GM19099 (cell line): ENCODE measurements around the gene MACO1.
A peak's percentile ranks its signal among the peaks of the same experiment; 100 is the strongest.
"Not testable (repeated sequence)": the region's sequence is repeated elsewhere in the genome, so short reads cannot be mapped to it uniquely, and the experiment has no call there.

Experiments used
- POLR2A ChIP-seq: IDR thresholded peaks from 3 replicates; pipeline ENCODE4 v1.6.1; 2011; ENCODE audit warnings: low read depth; ENCODE audit not compliant: insufficient read length; ENCODE audit errors: extremely low read depth

MACO1 gene, protein sequence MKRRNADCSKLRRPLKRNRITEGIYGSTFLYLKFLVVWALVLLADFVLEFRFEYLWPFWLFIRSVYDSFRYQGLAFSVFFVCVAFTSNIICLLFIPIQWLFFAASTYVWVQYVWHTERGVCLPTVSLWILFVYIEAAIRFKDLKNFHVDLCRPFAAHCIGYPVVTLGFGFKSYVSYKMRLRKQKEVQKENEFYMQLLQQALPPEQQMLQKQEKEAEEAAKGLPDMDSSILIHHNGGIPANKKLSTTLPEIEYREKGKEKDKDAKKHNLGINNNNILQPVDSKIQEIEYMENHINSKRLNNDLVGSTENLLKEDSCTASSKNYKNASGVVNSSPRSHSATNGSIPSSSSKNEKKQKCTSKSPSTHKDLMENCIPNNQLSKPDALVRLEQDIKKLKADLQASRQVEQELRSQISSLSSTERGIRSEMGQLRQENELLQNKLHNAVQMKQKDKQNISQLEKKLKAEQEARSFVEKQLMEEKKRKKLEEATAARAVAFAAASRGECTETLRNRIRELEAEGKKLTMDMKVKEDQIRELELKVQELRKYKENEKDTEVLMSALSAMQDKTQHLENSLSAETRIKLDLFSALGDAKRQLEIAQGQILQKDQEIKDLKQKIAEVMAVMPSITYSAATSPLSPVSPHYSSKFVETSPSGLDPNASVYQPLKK

DNA sequence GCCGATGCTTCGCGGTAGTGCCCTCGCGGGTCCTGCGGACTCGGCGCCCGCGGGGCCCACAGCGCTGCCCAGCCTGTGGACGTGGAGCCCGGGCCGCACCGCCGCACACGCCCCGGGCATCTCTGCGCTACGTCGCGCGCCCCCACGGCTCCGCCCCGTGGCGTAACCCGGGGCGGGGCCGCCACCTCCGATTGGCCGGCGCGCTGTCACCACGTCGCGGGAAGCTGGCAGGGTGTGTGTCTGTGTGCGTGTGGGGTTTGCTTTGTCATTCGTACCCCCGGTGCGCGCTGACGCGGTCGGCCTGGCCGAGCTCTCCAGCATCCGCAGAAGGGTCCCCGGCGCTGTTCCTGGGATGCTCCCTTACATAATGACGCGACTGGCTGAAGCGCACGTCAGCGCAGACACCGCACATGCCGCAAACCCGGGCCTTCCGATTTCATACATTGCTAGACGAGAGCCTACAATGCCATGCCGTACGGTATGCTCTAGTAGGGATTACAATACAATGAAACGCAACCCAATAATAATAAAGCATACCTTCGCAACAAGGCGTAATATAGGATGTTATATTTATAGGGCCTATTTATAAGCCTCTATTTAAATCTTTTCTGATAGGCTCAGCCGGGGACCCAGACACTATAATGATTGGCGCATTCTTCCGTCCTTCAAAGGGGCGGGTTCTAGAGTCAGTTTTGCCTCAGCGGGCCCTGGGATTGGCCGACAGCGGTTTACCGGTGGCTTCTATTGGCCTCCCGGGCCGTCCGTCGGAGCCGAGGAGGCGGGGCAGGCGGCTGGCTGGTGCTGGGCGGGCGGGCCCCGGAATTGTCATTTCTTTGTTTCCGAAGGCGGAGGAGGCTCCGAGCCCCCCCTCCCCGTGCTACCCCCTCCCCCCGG, at the start of gene MACO1:
MACO1 (plus strand) TSS at position 825 of the 894 bp plus-strand sequence. CDS start 202 bp downstream, outside the sequence.
- peak; percentile 77 for TF ChIP-seq POLR2A

DNA sequence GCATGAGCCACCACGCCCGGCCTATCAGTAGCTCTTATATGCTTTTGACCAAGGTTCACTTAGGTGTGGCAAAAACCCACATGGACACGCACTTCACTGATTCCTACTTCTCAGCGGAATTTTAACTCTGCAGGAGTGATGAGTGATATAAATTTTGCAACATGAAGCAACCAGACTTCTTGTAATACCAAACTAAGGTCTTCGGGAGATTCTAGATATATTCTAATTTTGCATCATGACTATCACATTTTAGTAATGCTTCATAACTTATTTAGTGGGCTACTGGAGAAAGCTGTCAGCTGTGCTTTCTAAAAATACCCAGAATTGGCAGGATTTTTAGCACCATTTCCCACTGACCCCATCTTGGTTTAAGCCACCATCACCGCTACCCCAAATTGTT, 37.9 kb upstream of the MACO1 start:
- no peak for TF ChIP-seq POLR2A

DNA sequence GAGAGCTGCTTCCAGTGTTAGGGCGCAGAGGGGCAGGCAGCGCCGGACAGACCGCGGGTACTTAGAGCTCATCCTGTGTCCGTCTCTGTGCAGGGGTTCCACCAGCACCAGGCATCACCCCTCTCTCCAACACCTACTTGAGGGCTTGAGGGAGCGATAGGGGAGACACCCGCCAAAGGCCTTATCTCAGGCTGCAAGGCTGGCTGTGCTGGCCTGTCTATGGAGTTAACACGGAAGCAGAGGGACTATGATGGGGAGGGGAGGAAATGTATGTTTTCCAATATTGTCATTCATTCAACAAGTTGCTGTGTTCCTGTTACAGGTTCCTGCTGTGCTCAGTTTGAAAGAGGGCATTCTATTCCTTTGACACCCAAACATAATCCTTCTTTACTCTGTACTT, 10.0 kb upstream of the MACO1 start, which contains the start of gene RHCE:
RHCE (minus strand) TSS at position 111 of the 400 bp plus-strand sequence; CDS start at position 72, 39 bp downstream.
- TF ChIP-seq POLR2A: not testable (repeated sequence)

DNA sequence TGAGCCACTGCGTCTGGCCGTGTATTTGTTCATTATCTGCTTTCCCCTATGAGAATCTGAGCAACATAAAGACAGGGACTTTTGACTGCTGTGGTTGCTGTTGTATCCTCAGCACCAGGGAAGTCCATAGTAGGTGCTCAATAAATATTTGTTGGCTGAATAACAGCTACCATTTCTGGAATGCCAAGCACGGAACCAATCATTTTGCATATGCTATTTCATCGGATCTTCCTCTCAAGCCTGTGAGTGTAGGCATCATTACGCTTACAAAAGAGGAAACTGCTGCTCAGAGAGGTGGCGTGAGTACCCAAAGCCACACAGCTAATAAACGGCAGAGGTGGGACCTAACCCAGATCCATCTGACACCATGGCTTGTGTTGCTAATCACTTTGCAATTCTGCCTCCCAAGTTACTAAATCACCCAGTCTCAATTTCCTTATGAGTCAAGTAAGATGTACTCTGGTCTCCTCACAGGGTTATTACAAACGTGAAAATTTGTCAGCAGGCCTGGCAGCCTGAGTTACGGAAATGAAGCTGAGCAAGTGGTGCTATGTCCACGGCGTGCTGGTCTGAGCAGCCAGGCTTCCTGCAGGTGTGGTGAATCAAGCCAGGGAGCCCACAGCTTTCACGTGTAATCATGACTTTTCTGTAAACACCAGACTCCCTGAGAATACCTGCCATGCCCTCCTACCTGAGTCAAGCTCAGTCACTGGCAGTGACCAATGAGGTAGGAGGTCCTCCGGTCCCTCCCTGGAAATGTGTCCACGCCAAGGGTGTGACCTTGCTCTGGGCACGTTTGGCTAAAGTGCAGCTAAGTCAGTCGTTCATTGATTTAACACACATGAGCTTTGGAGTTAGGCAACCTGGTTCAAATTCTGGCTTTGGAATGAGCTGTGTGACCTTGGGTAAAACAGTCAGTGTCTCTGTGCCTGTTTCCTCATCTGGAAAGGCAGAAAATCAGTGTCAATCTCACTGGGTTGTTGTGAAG, 5.3 kb upstream of the MACO1 start:
- no peak for TF ChIP-seq POLR2A

DNA sequence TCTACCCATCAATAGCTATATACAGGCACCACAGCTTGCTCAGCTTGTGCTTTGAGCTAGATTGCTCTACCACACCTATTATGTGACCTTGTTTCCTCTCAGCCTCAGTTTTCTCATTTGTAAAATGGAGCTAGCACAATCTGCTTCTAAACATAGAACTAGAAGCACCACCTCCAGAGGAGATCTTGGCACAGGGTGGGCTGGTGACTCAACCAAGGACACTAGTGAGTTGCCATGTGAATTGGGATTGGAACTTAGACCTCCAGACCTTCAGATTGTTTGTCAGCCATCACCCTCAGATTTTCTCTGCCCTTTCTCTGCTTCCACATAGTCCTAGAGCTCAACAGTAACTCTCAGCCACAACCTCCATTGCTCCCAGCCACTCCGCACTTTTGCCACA, 3.0 kb upstream of the MACO1 start:
- no peak for TF ChIP-seq POLR2A

DNA sequence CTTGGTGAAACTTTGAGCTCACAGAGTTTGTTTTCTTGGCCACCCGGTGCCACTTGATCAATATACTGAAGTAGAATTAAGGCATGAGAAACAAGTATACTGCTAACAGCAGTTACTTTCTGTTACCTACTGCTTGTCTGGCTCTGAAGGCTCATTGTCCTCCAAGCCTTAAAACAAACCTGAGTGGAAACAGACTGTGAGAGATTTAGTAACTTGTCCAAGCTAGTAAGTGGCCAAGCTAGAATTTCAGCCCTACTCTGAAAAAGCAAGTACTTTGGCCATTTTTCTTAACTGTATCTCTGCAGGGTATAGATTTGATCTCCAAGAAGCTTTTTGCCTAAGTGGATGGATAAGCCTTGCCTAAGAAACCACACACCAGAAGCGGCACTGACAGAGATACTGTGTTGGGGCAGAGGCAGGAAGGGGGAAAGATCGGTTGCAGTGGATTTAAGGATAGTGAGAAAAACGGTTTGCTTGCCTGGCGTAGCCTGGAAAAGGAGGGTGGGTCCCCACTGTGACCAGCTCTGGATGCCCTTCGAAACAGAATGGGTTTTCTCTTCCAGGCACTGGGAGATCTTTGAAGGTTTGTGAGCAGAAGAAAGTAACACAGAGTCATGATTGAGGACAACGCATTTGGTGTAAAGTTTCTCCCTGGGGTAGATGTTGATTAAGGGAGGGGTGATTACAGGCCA, 2.1 kb upstream of the MACO1 start:
- TF ChIP-seq POLR2A: no peak

DNA sequence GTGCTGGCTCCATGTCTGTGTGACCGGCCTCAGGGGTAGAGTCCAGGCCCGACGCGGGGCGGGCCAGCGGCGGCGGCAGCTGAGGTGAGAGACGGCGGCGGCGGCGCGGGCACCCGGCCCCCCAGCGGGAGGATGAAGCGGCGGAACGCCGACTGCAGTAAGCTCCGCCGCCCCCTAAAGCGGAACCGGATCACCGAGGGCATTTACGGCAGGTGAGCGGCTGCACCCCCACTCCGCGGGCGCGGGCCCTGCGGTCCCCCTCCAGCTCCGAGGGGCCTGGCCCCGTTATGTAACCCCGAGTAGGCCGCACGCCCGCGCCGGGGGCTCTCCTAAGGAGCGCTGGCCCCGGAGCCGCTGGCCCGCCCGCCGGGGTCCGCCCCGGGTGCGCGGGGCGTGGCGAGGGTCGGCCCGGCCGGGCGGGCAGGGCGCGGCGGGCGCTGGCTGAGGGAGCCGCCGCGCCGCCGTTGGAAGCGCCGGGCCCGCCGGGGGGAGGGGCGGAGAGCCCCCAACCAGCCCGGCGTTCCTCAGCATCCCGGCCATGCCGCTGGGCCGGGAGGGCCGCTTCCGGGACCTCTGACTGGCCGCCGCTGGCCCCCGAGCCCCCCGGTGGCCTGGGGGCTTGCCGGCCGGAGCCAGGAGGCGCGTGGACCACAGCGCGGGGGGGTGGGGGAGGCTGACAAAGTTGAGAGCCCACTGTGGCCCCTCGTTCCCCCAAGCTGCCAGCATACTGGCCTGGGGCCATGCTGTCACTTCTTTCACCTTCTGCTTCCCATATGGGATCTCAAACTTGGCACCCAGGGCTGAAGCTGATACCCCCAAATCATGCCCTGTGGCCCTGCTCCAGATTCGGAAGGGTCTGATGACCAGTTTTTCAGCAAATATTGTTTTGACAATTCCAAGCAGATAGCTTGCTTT, 527 bp downstream of the MACO1 start:
- TF ChIP-seq POLR2A: peak; percentile 36

DNA sequence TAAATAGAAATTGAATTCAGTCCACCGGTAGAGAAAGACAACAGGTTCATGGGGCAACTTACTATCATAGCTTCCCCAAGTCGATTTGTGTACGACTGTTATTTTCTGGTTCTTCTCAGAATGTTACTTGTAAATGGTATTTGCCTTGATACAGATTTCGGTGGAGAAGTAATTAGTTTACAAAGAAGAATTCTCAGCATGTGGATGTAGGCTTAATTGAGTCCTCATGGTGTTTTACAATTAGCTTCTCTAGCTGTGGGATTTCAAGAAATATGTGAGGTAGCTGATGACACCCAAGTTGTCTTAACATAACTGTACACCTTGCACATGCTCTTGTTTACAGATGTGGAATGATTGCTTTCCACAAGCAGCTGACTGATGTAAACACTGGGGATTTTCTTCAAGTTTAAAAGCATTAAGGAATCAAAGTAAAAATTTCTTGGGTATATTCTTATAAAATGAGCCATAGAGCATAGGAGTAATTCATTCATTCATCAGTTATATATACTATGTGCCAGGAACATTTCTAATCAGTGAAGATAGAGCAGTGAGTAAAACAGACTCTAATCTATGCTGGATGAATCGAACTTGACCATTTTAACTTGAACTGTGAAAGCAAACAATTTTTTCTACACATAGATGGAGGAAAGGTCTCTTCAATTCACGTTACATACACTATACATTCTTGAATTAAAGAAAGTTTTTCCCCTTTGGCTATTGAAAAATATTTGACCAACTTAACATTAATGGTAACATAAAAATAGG, 1.4 kb downstream of the MACO1 start:
- no peak for TF ChIP-seq POLR2A

DNA sequence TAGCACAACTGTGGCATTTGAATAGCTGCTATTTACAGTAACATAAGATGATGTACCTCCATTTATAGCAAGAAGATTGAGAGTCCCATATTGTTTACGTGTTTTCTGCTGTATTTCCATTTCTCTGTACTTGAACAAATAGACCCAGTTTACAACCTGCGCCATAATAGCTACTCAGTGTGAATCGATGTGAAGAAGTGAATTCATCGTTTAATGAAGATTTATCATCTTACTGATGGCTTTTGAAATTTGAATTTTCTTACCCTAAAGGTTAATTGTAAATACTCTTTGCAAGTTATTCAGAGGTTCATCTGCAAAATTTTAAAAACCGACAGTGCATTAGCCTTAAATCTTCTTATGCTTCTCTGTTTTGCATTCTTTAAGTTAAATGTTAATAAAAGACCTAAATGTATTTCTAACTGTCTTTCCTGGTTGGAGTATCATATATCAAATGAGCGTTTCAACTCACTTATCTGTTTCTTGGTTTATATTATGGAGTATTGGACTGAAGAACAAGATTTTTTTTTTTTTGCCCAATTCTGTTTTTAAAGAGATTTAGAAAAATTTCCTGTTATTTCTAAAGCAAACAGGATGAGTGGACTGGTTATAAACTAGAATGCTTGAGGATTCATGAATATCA, 2.2 kb downstream of the MACO1 start:
- no peak for TF ChIP-seq POLR2A

DNA sequence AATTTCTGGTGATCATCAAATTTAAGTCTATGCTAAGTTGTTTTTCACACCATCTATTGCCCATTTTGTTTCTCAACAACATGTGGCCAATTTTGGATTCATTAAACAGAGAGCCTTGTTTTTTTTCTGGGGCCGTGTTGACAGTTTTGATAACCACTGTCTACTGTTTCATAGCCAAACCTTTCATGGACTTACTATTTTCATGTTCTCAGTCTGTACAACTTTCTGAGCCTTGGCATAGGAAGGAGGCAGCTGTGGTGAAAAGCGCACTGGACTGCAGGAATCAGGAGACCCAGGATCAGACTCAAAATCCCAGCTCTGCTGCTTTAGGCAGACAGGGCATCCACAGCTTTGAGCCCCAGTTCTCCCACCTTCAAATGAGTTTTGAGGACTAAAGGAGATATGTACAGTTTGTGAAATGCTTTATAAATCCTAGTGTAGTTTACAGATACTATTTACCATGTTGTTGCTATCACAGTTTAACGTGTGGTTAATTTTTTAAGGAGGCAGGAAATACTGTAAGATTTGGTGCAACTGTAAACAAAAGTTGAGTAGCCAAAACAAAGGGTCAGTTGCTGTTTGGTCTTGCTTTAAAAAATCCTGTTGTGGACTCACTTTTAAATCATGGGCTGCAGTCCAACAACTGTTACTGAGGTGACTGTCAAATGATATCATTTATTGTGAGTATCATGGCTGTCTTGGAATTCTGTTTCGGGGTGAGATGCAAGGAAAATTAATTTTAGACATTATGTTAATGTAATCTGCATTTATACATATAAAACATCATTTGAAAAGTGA, 2.9 kb downstream of the MACO1 start:
- TF ChIP-seq POLR2A: no peak
